PC-9 (cell line): ENCODE measurements around the gene TIMMDC1. TPM values are rescaled to one million over a fixed set of nuclear protein-coding genes. Genes with fewer than 3 reads are reported as not detected.

Experiments
- BruUV-seq: library from RNA; stranded (reverse); fragments of 400-500 nt; replicated peaks from 2 replicates; lab custom pipeline; 2021; lab: Mats Ljungman, UMichigan
- CTCF ChIA-PET: fragments of 300-600 bp; sonication (Branson Sonifier 250); formaldehyde crosslinking; loops from one replicate; lab custom pipeline; 2022; ENCODE audit warnings: antibody characterized with exemption; lab: Charles Lee
- POLR2A ChIA-PET: fragments of 300-600 bp; sonication (Branson Sonifier 250); formaldehyde crosslinking; loops from one replicate; lab custom pipeline; 2022; ENCODE audit warnings: antibody characterized with exemption; ENCODE audit not compliant: unreplicated experiment; lab: Charles Lee
- DNase-seq, 2 experiments: peaks; one replicate each; pipeline versions ENCODE4 v3.0.0 to v3.0.0-alpha.2; 2015 to 2022; ENCODE audit warnings: mixed read lengths in 1 of 2
- H2AFZ ChIP-seq: fragments of 200-600 bp; sonication (generic); 2 replicates; pipeline ENCODE4 v1.8.1; 2017; ENCODE audit warnings: antibody characterized with exemption
- H3F3A ChIP-seq: fragments of 200-600 bp; sonication (generic); 2 replicates; pipeline ENCODE4 v1.8.1; 2017; ENCODE audit warnings: antibody characterized with exemption, mild to moderate bottlenecking, low read depth; ENCODE audit not compliant: insufficient read depth
- H3K27ac ChIP-seq: fragments of 200-600 bp; sonication (generic); 2 replicates; pipeline ENCODE4 v1.6.1; 2016; ENCODE audit warnings: mixed run types
- H3K27me3 ChIP-seq: fragments of 200-600 bp; sonication (generic); 2 replicates; pipeline ENCODE4 v1.6.1; 2016; ENCODE audit warnings: low read depth, mixed run types; ENCODE audit not compliant: insufficient read depth
- H3K36me3 ChIP-seq: fragments of 200-600 bp; sonication (generic); 2 replicates; pipeline ENCODE4 v1.6.1; 2016; ENCODE audit warnings: low read depth, mixed run types
- H3K4me1 ChIP-seq: fragments of 200-600 bp; sonication (generic); replicated peaks from 2 replicates; pipeline ENCODE4 v1.6.1; 2016; ENCODE audit warnings: mixed run types; ENCODE audit not compliant: insufficient read depth
- H3K4me2 ChIP-seq: fragments of 200-600 bp; sonication (generic); 2 replicates; pipeline ENCODE4 v1.6.1; 2017; ENCODE audit warnings: mixed run types
- H3K4me3 ChIP-seq: fragments of 200-600 bp; sonication (generic); 2 replicates; pipeline ENCODE4 v1.6.1; 2016; ENCODE audit warnings: mixed run types
- H3K79me2 ChIP-seq: fragments of 200-600 bp; sonication (generic); 2 replicates; pipeline ENCODE4 v1.6.1; 2017; ENCODE audit warnings: low read depth, mixed run types
- H3K9me2 ChIP-seq: fragments of 200-600 bp; sonication (generic); 2 replicates; pipeline ENCODE4 v1.8.1; 2017; ENCODE audit warnings: mild to moderate bottlenecking; ENCODE audit not compliant: insufficient read depth
- H3K9me3 ChIP-seq: fragments of 200-600 bp; sonication (generic); 2 replicates; pipeline ENCODE4 v1.8.1; 2016; ENCODE audit warnings: low read depth; ENCODE audit not compliant: insufficient read depth
- H4K20me1 ChIP-seq: fragments of 200-600 bp; sonication (generic); 2 replicates; pipeline ENCODE4 v1.8.1; 2017; ENCODE audit not compliant: insufficient read depth
- CTCF ChIP-seq: fragments of 200-600 bp; sonication (generic); conservative IDR thresholded peaks from 2 replicates; pipeline ENCODE4 v1.6.1; 2017; ENCODE audit warnings: mixed run types, antibody characterized with exemption, mild to moderate bottlenecking, moderate library complexity
- EZH2 ChIP-seq: fragments of 200-600 bp; sonication (generic); IDR thresholded peaks from 2 replicates; pipeline ENCODE4 v1.8.0; 2017; ENCODE audit warnings: antibody characterized with exemption, low read depth
- intact Hi-C: fragments of 100-400 bp; cut with micrococcal nuclease; formaldehyde crosslinking; loops from one replicate; pipeline ENCODE4 v1.10.0; 2022; ENCODE audit not compliant: unreplicated experiment
- total RNA-seq: library from RNA; stranded (reverse); gene quantifications from 2 replicates; pipeline ENCODE4 v1.2.3, GENCODE V29; 2021

The TIMMDC1 gene
- total RNA-seq, 1 experiment from 2014 or later: 145 TPM

- Histone ChIP-seq H3K79me2 (0 out of 2 replicates have a peak, but pooled peaks cover 2% of the 10 kb centered on the region), H3K36me3 (peaks cover 27% of the 10 kb centered on the region), H3K4me1 (no peaks in the 10 kb centered on the region), H3K9me2 (no peaks in the 10 kb centered on the region), H4K20me1 (no peaks in the 10 kb centered on the region), H3K27me3 (no peaks in the 10 kb centered on the region), H3F3A (no peaks in the 10 kb centered on the region; the same call in 1 of the 2 replicates), H2AFZ (no peak overlapping the region), H3K9me3 (no peaks in the 10 kb centered on the region), H3K4me3 (no peak overlapping the region), H3K27ac (no peak overlapping the region), H3K4me2 (no peak overlapping the region)
- ChIA-PET POLR2A (no interaction called here), CTCF (no interaction called here)
- intact Hi-C loops: no loop called here
- no peak for DNase-seq
- TF ChIP-seq CTCF: no peak
- TF ChIP-seq EZH2: no peak
- no TSS peak for BruUV-seq
Measured at GRCh38 chr3:119508172-119508845, 10.0 kb downstream of the TIMMDC1 start.

GRCh38 chr3:119510690-119511089 is 12.3 kb downstream of the TIMMDC1 start:
- no peak for TF ChIP-seq CTCF
- no peak for TF ChIP-seq EZH2
- CTCF ChIA-PET: no interaction called here
- Histone ChIP-seq H3K4me2 (no peak overlapping the region), H3K9me3 (no peaks in the 10 kb centered on the region), H3K27ac (no peak overlapping the region), H4K20me1 (no peaks in the 10 kb centered on the region), H3K9me2 (no peaks in the 10 kb centered on the region), H2AFZ (no peak overlapping the region), H3K4me1 (no peaks in the 10 kb centered on the region), H3K79me2 (0 out of 2 replicates have a peak, but pooled peaks cover 2% of the 10 kb centered on the region), H3K36me3 (peaks cover 29% of the 10 kb centered on the region; the same call in 1 of the 2 replicates), H3K4me3 (no peak overlapping the region), H3F3A (no peaks in the 10 kb centered on the region; the same call in 1 of the 2 replicates), H3K27me3 (no peaks in the 10 kb centered on the region)
- no peak for DNase-seq
- POLR2A ChIA-PET: no interaction called here
- intact Hi-C loops: loop anchor here (10.0 kb wide), 1 partner anchor 66 kb away; no protein-coding TSS in a partner anchor
- BruUV-seq: no TSS peak

- CTCF ChIA-PET: no interaction called here
- no peak overlapping the region for H3K4me3 ChIP-seq
- no peak for DNase-seq
- intact Hi-C loops: loop anchor here (10.0 kb wide), 1 partner anchor 70 kb away; no protein-coding TSS in a partner anchor
- BruUV-seq: no TSS peak
- TF ChIP-seq CTCF (no peak), EZH2 (no peak)
- H3K9me3 ChIP-seq: no peaks in the 10 kb centered on the region
- H3F3A ChIP-seq: no peaks in the 10 kb centered on the region
- no peak overlapping the region for H3K27ac ChIP-seq
- H3K4me2 ChIP-seq: no peak overlapping the region
- no peak overlapping the region for H2AFZ ChIP-seq
- POLR2A ChIA-PET: no interaction called here
- H3K27me3 ChIP-seq: no peaks in the 10 kb centered on the region
- no peaks in the 10 kb centered on the region for H3K4me1 ChIP-seq
- peaks cover 29% of the 10 kb centered on the region for H3K36me3 ChIP-seq
- H3K79me2 ChIP-seq: 0 out of 2 replicates have a peak, but pooled peaks cover 2% of the 10 kb centered on the region
- H3K9me2 ChIP-seq: no peaks in the 10 kb centered on the region
- H4K20me1 ChIP-seq: no peaks in the 10 kb centered on the region
Measured at GRCh38 chr3:119514637-119515036, 16.3 kb downstream of the TIMMDC1 start.
